DOHH2 (cell line): ENCODE results near the gene BRD8.

ENCODE experiments used
- CTCF ChIP-seq: fragments of 200-600 bp; sonication (generic); IDR thresholded peaks from one replicate; pipeline ENCODE4 v1.5.1; 2014; ENCODE audit warnings: antibody characterized with exemption, mild to moderate bottlenecking, low read depth, low read length; ENCODE audit not compliant: poor library complexity, severe bottlenecking
- EZH2phosphoT487 ChIP-seq: fragments of 200-600 bp; sonication (generic); IDR thresholded peaks from 2 replicates; pipeline ENCODE4 v1.6.1; 2017; ENCODE audit warnings: borderline replicate concordance, mild to moderate bottlenecking, antibody characterized with exemption, low read length, moderate library complexity, mixed read lengths

GRCh38 chr5:138109463-138110265 lies 68.8 kb downstream of the BRD8 start:
- TF ChIP-seq CTCF (no peak), EZH2phosphoT487 (no peak)
